HEK293T (cell line): ENCODE results near the gene COL23A1.

Source experiments
- CTCF ChIA-PET: fragments of 350-600 bp; formaldehyde crosslinking; extraction: SDS; loops from one replicate; lab custom pipeline; 2021; ENCODE audit warnings: antibody characterized with exemption, inconsistent platforms; lab: Yijun Ruan, JAX
- POLR2A ChIA-PET: fragments of 350-600 bp; formaldehyde crosslinking; extraction: SDS; loops from one replicate; lab custom pipeline; 2020; ENCODE audit warnings: antibody characterized with exemption, inconsistent platforms; lab: Yijun Ruan, JAX
- DNase-seq: peaks from one replicate; pipeline ENCODE4 v3.0.0; 2012; ENCODE audit warnings: mixed read lengths; ENCODE audit errors: extremely low spot score
- ARNT ChIP-seq: fragments of 450-650 bp; IDR thresholded peaks from 2 replicates; pipeline ENCODE4 v1.6.1; 2017; ENCODE audit warnings: mild to moderate bottlenecking
- BHLHE40 ChIP-seq: fragments of 450-650 bp; IDR thresholded peaks from 2 replicates; pipeline ENCODE4 v1.6.1; 2016; ENCODE audit warnings: mild to moderate bottlenecking, moderate library complexity, borderline replicate concordance
- CTBP1 ChIP-seq: fragments of 450-650 bp; IDR thresholded peaks from 2 replicates; pipeline ENCODE4 v1.6.1; 2016; ENCODE audit warnings: borderline replicate concordance
- ELF4 ChIP-seq: fragments of 450-650 bp; IDR thresholded peaks from 2 replicates; pipeline ENCODE4 v1.6.1; 2017; ENCODE audit warnings: antibody characterized with exemption
- FOXA1 ChIP-seq: fragments of 450-650 bp; IDR thresholded peaks from 2 replicates; pipeline ENCODE4 v1.6.1; 2016; ENCODE audit warnings: mild to moderate bottlenecking
- FOXK2 ChIP-seq: fragments of 450-650 bp; IDR thresholded peaks from 2 replicates; pipeline ENCODE4 v1.6.1; 2016; ENCODE audit warnings: mild to moderate bottlenecking
- FOXM1 ChIP-seq: fragments of 450-650 bp; IDR thresholded peaks from 2 replicates; pipeline ENCODE4 v1.6.1; 2017; ENCODE audit warnings: mild to moderate bottlenecking, borderline replicate concordance
- HDGF ChIP-seq: fragments of 450-650 bp; IDR thresholded peaks from 2 replicates; pipeline ENCODE4 v1.6.1; 2017; ENCODE audit warnings: antibody characterized with exemption, borderline replicate concordance
- L3MBTL2 ChIP-seq: fragments of 450-650 bp; conservative IDR thresholded peaks from 2 replicates; pipeline ENCODE4 v1.6.1; 2016; ENCODE audit warnings: mild to moderate bottlenecking
- LEF1 ChIP-seq: fragments of 450-650 bp; IDR thresholded peaks from 2 replicates; pipeline ENCODE4 v1.6.1; 2017; ENCODE audit warnings: mild to moderate bottlenecking, borderline replicate concordance
- NFRKB ChIP-seq: fragments of 450-650 bp; IDR thresholded peaks from 2 replicates; pipeline ENCODE4 v1.6.1; 2016; ENCODE audit warnings: mild to moderate bottlenecking, moderate library complexity
- PKNOX1 ChIP-seq: fragments of 450-650 bp; IDR thresholded peaks from 2 replicates; pipeline ENCODE4 v1.6.1; 2016
- SP1 ChIP-seq: fragments of 450-650 bp; IDR thresholded peaks from 2 replicates; pipeline ENCODE4 v1.6.1; 2017
- SUZ12 ChIP-seq: fragments of 450-650 bp; IDR thresholded peaks from 2 replicates; pipeline ENCODE4 v1.6.1; 2016; ENCODE audit warnings: mild to moderate bottlenecking
- TARDBP ChIP-seq: fragments of 450-650 bp; IDR thresholded peaks from 2 replicates; pipeline ENCODE4 v1.6.1; 2016
- ZNF384 ChIP-seq: fragments of 450-650 bp; IDR thresholded peaks from 2 replicates; pipeline ENCODE4 v1.6.1; 2016

Gene COL23A1

DNA sequence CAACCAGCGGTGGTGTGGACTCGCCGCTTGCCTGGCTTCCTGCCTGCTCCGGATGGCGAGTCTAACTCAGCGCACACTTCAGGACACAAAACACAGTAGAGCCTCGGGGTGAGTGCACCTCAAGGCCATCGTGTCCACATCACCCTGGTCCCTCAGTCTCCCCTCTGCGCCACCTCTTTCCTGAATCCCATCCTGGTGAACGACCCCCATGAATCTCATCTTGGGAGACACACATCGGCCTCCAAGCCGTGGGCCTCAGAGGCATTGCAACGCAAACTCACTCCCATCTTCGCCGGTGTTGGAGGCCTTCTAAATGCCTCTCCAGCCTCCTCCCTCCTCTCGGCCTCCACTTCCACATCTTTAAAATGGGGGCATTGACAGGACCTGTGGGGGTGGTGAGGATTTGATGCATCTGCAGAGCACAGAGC, 124.3 kb downstream of the COL23A1 start:
- TF ChIP-seq L3MBTL2 (no peak), BHLHE40 (no peak), HDGF (no peak), PKNOX1 (no peak), ARNT (no peak), FOXA1 (no peak), SUZ12 (no peak), ZNF384 (no peak), SP1 (no peak), FOXM1 (no peak), CTBP1 (no peak), TARDBP (no peak), LEF1 (no peak), NFRKB (no peak), FOXK2 (no peak), ELF4 (no peak)
- ChIA-PET POLR2A (no interaction called here), CTCF (no interaction called here)
- no peak for DNase-seq

- ChIA-PET CTCF (no interaction called here), POLR2A (no interaction called here)
- TF ChIP-seq SUZ12 (no peak), BHLHE40 (no peak), CTBP1 (no peak), L3MBTL2 (no peak), SP1 (no peak), FOXM1 (no peak)
- DNase-seq = no peak
These were observed 124.8 kb downstream of the COL23A1 start for GRCh38 chr5:178465228-178465860.

GRCh38 chr5:178464431-178465048, 125.7 kb downstream of the COL23A1 start:
- no peak for DNase-seq

GRCh38 chr5:178463321-178464155, 126.7 kb downstream of the COL23A1 start:
- no peak for DNase-seq
- TF ChIP-seq FOXK2 = no peak
- TF ChIP-seq PKNOX1 = no peak
- TF ChIP-seq FOXM1 = no peak
- TF ChIP-seq SUZ12 = no peak
- TF ChIP-seq ZNF384 = no peak
- TF ChIP-seq SP1 = no peak
- TF ChIP-seq NFRKB = no peak
- TF ChIP-seq ARNT = no peak
- TF ChIP-seq TARDBP = no peak
- TF ChIP-seq BHLHE40 = no peak
- no peak for TF ChIP-seq CTBP1
- no peak for TF ChIP-seq LEF1
- TF ChIP-seq FOXA1 = no peak
- no peak for TF ChIP-seq HDGF
- no peak for TF ChIP-seq ELF4
- no peak for TF ChIP-seq L3MBTL2
- ChIA-PET CTCF (interaction anchor here (0.6 to 2.6 kb wide), 3 partner anchors 12 to 184 kb away, joined by 3 to 24 read pairs (median 4); no protein-coding TSS in a partner anchor), POLR2A (no interaction called here)

More at GRCh38 chr5:178464431-178465048, 125.7 kb downstream of the COL23A1 start:
- ChIA-PET POLR2A (no interaction called here), CTCF (no interaction called here)
- TF ChIP-seq CTBP1 (no peak), FOXM1 (no peak), LEF1 (no peak), FOXA1 (no peak), PKNOX1 (no peak), SP1 (no peak), ZNF384 (no peak), L3MBTL2 (no peak), SUZ12 (no peak)

DNA sequence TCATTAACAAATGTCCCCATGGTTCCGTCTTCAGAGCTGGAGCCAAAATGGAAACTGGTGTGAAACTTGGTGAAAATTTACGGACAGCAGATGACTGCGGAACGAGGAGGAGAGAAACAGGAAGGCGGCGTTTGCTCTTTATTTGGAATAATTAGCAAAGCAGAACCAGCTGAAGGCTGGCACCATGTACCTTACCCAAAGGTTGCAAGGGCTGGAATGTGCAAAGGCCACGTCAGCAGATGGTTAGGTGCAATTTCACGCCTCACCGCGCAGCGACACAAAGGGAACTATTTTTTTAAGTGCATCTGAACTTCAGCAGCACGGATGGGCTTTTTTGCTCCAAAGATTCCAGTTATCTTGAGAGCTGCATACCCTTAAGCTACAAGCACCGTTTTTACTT, 127.4 kb downstream of the COL23A1 start:
- POLR2A ChIA-PET = no interaction called here
- TF ChIP-seq SP1 (no peak), HDGF (no peak), ELF4 (no peak), FOXK2 (no peak), ZNF384 (no peak), LEF1 (no peak), PKNOX1 (no peak), NFRKB (no peak), TARDBP (no peak), BHLHE40 (no peak), SUZ12 (no peak), FOXA1 (no peak)
- CTCF ChIA-PET = interaction anchor here (0.6 to 3.1 kb wide), 4 partner anchors 10 to 183 kb away, joined by 3 to 32 read pairs (median 14); partner anchors contain the start of gene COL23A1
- no peak for DNase-seq
